ENCODE measurements around the gene PIWIL4.

DNA sequence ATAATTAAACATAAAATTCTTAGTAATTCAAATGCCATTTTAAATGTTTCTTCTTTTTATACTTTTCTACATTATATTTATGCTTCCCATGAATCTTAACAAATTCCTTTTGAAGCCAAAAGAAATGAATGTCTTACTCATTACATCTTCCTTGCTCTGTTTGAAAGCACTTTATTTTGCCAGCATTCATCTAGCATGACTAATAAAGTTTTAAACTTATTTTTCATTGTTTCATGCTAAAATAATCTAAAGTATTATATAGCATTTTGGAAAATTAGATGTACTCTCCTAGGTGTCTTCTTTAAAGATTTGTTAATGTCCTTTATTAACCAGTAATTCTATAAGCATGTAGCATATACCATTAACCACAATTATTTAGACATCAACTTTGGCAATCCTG is 9.7 kb upstream of the PIWIL4 start:
- TF ChIP-seq, protein P1, sequence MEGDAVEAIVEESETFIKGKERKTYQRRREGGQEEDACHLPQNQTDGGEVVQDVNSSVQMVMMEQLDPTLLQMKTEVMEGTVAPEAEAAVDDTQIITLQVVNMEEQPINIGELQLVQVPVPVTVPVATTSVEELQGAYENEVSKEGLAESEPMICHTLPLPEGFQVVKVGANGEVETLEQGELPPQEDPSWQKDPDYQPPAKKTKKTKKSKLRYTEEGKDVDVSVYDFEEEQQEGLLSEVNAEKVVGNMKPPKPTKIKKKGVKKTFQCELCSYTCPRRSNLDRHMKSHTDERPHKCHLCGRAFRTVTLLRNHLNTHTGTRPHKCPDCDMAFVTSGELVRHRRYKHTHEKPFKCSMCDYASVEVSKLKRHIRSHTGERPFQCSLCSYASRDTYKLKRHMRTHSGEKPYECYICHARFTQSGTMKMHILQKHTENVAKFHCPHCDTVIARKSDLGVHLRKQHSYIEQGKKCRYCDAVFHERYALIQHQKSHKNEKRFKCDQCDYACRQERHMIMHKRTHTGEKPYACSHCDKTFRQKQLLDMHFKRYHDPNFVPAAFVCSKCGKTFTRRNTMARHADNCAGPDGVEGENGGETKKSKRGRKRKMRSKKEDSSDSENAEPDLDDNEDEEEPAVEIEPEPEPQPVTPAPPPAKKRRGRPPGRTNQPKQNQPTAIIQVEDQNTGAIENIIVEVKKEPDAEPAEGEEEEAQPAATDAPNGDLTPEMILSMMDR (IDR thresholded peaks at IDR 0.05): no peak
- TF ChIP-seq SIN3A (IDR thresholded peaks at IDR 0.05; ENCODE audit: borderline replicate concordance, low read depth, low read length): no peak
- TF ChIP-seq SMC3 (IDR thresholded peaks at IDR 0.05; ENCODE audit: low read depth, low read length): no peak
- TF ChIP-seq EZH2phosphoT487 (IDR thresholded peaks at IDR 0.05; ENCODE audit: borderline replicate concordance, low read depth): no peak
- no peak for TF ChIP-seq POLR2AphosphoS5 (IDR thresholded peaks at IDR 0.05; ENCODE audit: low read depth, low read length)
- TF ChIP-seq TEAD4 (IDR thresholded peaks at IDR 0.05; ENCODE audit: borderline replicate concordance, insufficient read depth): no peak; the same call in 1 of the 2 replicates
- no peak for TF ChIP-seq MXI1 (IDR thresholded peaks at IDR 0.05; ENCODE audit: low read depth, low read length)
- TF ChIP-seq EP300 (IDR thresholded peaks at IDR 0.05; ENCODE audit: borderline replicate concordance in 1 of 2, low read depth in 1 of 2, low read length in 1 of 2): no peak
- no peak for TF ChIP-seq FOXM1 (IDR thresholded peaks at IDR 0.05; ENCODE audit: low read depth)
- TF ChIP-seq, protein P2, sequence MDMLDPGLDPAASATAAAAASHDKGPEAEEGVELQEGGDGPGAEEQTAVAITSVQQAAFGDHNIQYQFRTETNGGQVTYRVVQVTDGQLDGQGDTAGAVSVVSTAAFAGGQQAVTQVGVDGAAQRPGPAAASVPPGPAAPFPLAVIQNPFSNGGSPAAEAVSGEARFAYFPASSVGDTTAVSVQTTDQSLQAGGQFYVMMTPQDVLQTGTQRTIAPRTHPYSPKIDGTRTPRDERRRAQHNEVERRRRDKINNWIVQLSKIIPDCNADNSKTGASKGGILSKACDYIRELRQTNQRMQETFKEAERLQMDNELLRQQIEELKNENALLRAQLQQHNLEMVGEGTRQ (IDR thresholded peaks at IDR 0.05; ENCODE audit: borderline replicate concordance, low read depth, low read length): no peak
- no peak for TF ChIP-seq CHD2 (IDR thresholded peaks at IDR 0.05; ENCODE audit: low read length, partially characterized antibody)

Data from SK-N-SH (cell line).